Activated naive CD8-positive, alpha-beta T cell treated with anti-CD3 and anti-CD28 coated beads, Interleukin-2, amount 50 U/mL, for 24 hours (primary cell): ENCODE data around the gene ABCA3.

ENCODE experiments used
- ATAC-seq: fragments of 150-1000 bp; cut with Tn5 transposase; one replicate; pipeline ENCODE4 v1.10.0; 2021
- DNase-seq: peaks from one replicate; pipeline ENCODE4 v3.0.0; 2021
- H3K27ac Mint-ChIP-seq: one replicate; pipeline ENCODE4 v1.8.0; 2021; ENCODE audit warnings: mild to moderate bottlenecking, mixed read lengths
- H3K27me3 Mint-ChIP-seq: one replicate; pipeline ENCODE4 v1.8.0; 2021; ENCODE audit warnings: mixed read lengths
- H3K36me3 Mint-ChIP-seq: one replicate; pipeline ENCODE4 v1.8.0; 2021; ENCODE audit warnings: low read depth, mixed read lengths
- H3K4me1 Mint-ChIP-seq: one replicate; pipeline ENCODE4 v1.8.0; 2021; ENCODE audit warnings: mixed read lengths
- H3K4me3 Mint-ChIP-seq: one replicate; pipeline ENCODE4 v1.8.0; 2021; ENCODE audit warnings: mild to moderate bottlenecking, moderate library complexity, mixed read lengths
- H3K9me3 Mint-ChIP-seq: one replicate; pipeline ENCODE4 v1.8.0; 2021; ENCODE audit warnings: mixed read lengths

The ABCA3 gene

DNA sequence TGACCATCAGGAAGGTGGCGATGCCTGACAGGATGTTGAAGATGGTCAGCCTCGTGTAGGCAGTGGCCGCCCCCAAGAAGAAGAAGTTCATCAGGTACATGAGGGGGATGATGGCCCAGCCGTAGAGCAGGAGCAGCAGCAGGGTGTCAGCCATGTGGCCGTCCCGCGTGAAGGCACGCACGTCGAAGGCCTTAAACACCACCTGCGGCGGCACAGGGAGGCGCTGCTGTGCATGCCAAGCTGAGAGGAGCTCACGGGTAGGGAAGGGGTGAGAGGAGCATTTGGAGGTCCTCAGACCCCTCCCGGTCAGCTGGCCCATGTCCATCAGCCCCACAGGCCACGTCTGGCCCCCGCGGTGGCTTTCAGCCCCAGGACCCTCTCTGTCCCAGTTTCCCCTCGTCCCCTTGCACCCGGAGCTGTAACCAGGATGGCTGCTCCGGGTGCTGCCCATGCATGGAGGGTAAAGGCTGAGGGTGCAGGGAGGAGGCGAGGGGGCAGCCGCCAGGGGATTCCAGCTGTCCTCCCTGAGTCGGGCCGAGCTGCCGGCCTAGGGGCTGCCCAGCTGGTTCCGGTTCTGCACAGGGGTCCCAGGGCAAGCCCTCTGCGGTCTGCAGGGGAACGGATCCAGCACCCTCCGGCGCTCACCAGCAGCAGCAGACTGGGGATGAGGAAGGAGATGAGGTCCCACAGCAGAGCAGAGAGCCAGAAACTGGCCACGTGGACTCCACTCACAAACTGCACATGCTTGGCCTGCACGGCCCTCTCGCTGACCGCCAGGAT lies 55.5 kb downstream of the ABCA3 start:
- H3K4me1 Mint-ChIP-seq, result no peaks in the 10 kb centered on the region
- H3K4me3 Mint-ChIP-seq, result no peak overlapping the region
- H3K27me3 Mint-ChIP-seq, result no peaks in the 10 kb centered on the region
- H3K36me3 Mint-ChIP-seq, result no peaks in the 10 kb centered on the region
- H3K9me3 Mint-ChIP-seq, result no peaks in the 10 kb centered on the region
- H3K27ac Mint-ChIP-seq, result no peak overlapping the region
- DNase-seq, result no peak
- ATAC-seq, result no peak

DNA sequence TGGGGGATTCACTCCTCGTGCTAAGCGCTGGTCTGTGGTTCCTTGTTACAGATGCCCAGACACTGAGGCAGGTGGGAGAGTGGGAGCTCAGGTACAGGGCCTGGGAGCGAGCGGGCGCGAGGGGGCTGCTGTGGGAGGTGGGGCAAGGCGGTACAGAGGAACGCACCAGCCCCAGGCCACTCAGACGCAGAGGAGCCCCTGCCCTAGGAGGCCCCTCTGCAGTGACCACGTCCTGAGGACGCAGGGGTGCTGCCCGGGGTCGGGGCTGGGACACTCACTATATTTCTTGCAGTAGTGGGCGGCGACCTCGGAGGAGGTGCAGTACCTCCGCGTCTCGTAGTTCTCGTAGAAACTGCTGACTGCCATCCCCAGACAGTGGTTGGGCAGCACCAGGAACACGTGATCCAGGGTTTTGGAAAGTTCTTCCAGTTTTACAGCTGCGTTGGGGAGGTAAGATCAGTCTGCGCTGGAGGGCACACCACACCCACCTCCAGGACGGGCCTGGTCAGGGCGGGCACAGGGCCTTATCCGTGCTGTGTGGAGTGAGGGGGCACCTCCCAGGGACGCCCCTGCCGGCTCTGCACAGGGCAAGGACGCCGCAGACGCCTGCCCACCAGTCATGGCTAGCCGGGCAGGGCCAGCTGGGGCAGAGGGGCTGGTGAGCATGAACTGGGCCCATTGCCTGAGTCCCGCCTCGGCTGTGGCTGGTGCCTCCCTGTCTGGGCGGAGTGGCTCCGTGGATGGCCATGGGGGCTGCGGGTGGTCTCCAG lies 56.3 kb downstream of the ABCA3 start:
- no peak overlapping the region for H3K4me3 Mint-ChIP-seq
- H3K9me3 Mint-ChIP-seq, result no peaks in the 10 kb centered on the region
- H3K27me3 Mint-ChIP-seq, result no peaks in the 10 kb centered on the region
- ATAC-seq, result no peak
- no peak for DNase-seq
- H3K4me1 Mint-ChIP-seq, result no peaks in the 10 kb centered on the region
- no peaks in the 10 kb centered on the region for H3K36me3 Mint-ChIP-seq
- H3K27ac Mint-ChIP-seq, result no peak overlapping the region

DNA sequence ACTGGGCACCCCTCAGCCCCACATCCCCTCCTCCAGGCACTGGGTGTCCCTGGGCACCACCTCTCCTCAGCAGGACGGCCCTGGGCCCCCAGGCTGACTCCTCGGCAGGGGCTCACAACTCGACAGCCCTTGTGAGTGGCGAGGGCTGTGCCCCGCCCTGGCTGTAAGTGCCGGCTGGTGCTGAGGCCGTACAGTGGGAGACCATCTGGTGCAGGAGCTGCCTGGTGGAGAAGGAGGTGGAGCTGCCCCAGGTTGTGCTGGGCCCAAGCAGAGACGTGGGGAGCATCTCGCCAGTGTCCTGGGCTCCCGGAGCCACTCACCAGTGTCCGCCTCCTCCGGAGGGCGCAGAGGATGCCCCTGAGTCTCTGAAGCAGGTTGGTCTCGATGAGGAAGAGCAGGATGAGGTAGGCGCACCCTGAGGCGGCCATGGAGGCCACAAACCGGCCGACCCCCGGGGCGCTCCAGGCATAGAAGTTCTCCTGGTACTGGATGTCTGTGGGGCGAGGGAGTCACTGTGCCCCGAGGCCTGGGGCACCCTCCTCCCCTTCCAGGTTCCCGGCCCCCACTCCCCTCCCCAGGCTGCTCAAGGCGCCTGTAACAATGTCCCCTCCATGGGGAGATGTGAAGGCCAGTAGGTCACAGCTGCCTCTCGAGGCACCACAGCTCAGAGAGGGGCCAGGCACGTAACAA lies 57.5 kb downstream of the ABCA3 start:
- Mint-ChIP-seq H3K4me1 (no peaks in the 10 kb centered on the region), H3K27me3 (no peaks in the 10 kb centered on the region), H3K4me3 (no peak overlapping the region), H3K27ac (no peak overlapping the region), H3K36me3 (no peaks in the 10 kb centered on the region), H3K9me3 (no peaks in the 10 kb centered on the region)
- DNase-seq (no peak), ATAC-seq (no peak)

DNA sequence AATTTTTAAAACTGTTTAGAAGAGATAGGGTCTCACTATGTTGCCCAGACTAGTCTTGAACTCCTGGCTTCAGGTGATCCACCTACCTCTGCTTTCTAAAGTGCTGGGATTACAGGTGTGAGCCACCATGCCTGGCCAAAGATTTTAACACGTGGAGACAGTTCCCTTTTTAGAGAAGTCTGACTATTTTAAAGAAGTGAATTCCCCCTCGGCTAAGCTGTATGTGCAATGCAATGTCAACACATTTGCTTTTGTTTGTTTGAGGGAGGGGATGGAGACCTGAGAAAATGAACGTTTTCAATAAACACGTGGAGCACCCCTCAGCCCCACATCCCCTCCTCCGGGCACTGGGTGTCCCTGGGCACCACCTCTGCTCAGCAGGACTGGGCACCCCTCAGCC lies 58.3 kb downstream of the ABCA3 start:
- ATAC-seq (no peak), DNase-seq (no peak)
- Mint-ChIP-seq H3K27ac (no peak overlapping the region), H3K4me3 (no peak overlapping the region), H3K9me3 (no peaks in the 10 kb centered on the region), H3K4me1 (no peaks in the 10 kb centered on the region), H3K36me3 (no peaks in the 10 kb centered on the region), H3K27me3 (no peaks in the 10 kb centered on the region)

DNA sequence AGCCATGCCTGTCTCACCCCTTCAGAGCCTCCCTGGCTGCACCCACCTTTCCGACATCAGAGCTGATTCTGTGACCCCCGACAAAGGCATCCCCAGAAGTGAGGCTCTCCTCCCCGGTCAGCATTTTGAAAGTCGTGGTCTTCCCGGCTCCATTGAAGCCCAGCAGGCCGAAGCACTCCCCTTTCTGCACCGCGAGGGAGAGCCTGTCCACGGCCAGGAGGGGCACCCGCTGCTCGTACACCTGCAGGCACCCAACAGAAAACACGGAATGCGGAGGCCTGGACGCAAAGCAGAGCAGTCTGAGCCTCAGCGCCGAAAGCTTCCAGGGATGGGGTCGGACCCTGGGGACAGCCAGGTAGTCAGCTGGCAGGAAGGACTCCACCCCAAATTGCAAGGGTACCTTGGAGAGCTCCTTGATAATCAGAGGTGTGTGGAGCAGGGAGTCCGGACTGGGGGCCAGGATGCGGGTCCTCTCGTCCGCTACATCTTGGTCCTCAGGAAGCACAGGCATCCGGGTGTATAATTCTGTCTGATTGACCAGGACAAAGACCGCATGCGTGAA lies 59.5 kb downstream of the ABCA3 start:
- no peak for ATAC-seq

DNA sequence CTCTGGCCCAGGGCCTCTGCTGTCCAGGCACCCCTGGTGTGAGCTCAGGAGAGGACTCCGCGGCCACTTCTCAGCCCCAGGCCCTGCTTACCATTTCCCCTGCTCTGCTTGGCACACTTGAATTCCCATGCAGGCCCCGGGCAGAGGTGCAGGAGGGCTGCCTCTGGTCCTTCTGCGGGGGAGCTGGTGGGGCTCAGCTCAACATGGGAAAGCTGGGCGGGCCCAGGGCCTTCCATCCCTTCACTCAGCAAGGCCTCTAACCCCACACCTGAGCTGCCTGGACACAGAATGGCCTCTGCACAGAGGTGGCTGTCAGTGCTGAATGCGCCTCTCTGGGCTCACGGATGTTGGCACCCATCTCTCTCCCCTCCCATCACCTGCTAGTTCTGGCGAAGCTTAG lies 60.1 kb downstream of the ABCA3 start:
- H3K4me3 Mint-ChIP-seq, result no peak overlapping the region
- no peaks in the 10 kb centered on the region for H3K4me1 Mint-ChIP-seq
- no peak overlapping the region for H3K27ac Mint-ChIP-seq
- H3K36me3 Mint-ChIP-seq, result no peaks in the 10 kb centered on the region
- no peak for DNase-seq
- ATAC-seq, result no peak
- no peaks in the 10 kb centered on the region for H3K27me3 Mint-ChIP-seq
- no peaks in the 10 kb centered on the region for H3K9me3 Mint-ChIP-seq

More for the DNA sequence above, 59.5 kb downstream of the ABCA3 start:
- no peaks in the 10 kb centered on the region for H3K9me3 Mint-ChIP-seq
- no peak for DNase-seq
- no peak overlapping the region for H3K27ac Mint-ChIP-seq
- no peaks in the 10 kb centered on the region for H3K36me3 Mint-ChIP-seq
- H3K4me3 Mint-ChIP-seq, result no peak overlapping the region
- no peaks in the 10 kb centered on the region for H3K4me1 Mint-ChIP-seq
- no peaks in the 10 kb centered on the region for H3K27me3 Mint-ChIP-seq

DNA sequence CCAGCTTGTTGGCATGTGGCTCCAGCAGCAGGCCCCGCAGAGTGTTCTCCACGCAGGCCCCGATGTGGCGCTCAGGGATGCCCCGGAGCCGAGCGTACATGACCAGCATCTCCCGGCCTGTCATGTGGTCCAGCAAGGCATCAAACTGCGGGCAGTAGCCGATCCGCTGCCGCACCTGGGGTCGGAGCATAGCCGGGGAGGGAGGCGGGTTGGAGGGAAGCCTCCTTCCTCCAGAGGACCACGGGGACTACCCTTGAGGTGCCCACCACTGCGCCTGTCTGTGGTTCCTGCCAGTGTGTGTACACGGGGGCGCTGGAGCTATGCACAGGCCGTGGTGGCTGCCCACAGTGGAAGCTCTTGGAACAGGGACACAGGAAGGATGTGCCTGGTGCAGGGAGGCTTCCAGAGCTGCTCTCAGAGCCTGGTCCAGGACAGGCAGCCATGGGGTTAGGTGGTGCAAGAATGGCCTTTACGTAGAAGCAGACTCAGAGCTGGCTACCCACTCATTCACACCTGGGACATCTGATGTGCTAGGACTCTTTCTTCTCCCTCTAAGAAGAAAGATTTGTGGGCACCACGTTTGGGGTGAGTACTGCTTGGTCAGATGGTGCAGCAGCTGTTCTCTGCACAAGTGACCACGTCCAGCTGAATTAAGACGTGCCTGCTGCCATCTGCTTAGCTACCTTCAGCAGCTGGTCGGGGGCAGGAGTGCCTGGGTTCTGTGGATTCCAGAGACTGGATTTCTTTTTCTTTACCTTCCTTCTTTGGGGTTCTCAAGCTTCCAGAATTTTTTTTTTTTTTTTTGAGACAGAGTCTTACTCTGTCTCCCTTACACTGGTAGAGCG lies 61.4 kb downstream of the ABCA3 start:
- no peaks in the 10 kb centered on the region for H3K4me1 Mint-ChIP-seq
- no peak overlapping the region for H3K4me3 Mint-ChIP-seq
- no peaks in the 10 kb centered on the region for H3K36me3 Mint-ChIP-seq
- DNase-seq (no peak), ATAC-seq (no peak)
- no peak overlapping the region for H3K27ac Mint-ChIP-seq
- H3K27me3 Mint-ChIP-seq, result no peaks in the 10 kb centered on the region
- no peaks in the 10 kb centered on the region for H3K9me3 Mint-ChIP-seq

DNA sequence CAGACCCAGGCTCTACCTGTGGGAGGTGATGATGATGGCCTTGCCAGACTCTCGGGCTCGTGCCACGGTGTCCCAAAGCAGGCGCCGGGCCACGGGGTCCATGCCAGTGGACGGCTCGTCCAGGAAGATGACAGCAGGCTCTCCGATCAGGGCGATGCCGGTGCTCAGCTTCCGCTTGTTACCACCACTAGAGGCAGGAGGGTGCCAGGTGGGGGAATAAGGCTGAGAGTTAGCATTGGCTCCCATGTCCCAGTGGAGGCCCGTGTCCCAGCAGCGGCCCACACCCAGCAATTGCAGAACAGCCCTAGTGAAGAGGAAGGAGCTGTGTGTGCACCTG lies 62.3 kb downstream of the ABCA3 start:
- DNase-seq (no peak), ATAC-seq (no peak)
- H3K9me3 Mint-ChIP-seq, result no peaks in the 10 kb centered on the region
- H3K27me3 Mint-ChIP-seq, result no peaks in the 10 kb centered on the region
- no peaks in the 10 kb centered on the region for H3K4me1 Mint-ChIP-seq
- H3K4me3 Mint-ChIP-seq, result no peak overlapping the region
- no peaks in the 10 kb centered on the region for H3K36me3 Mint-ChIP-seq
- no peak overlapping the region for H3K27ac Mint-ChIP-seq

DNA sequence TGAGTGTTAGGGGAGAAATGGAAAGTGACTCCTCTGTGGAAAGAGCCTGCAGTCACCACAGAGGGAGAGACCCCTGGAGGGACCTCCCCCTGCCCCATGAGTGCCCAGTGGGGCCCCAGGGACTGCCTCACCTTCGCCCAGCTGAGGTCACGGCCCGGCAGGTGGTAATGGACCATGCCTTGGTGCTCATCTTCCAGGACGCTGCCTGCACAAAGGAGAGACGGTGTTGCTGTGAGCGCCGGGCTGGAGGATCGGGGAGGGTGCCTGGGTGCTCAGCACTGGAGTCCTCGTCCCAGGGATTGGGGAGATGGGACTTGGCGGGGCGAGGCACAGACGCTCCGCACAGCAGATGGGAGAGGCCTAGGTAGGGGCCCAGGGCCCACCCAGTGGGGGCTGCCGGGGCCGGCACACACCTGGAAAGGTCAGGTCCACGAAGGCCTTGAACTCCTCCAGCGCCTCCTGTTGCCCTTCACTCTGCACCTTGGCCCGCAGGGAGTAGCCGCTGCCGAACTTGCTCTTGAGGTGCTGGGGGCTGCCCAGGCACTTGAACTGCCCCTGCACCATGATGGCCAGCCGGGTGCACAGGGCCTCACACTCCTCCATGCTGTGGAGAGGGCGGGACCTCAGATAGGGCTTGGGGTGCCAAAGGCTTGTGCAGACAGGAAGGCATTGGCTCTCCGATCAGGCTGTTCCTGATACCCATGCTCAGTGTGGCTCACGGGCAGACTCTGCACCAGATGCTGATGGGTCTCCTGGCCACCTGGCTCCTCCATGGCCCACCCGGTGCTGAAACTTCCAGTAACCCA lies 62.9 kb downstream of the ABCA3 start:
- Mint-ChIP-seq H3K27ac (no peak overlapping the region), H3K4me1 (no peaks in the 10 kb centered on the region), H3K27me3 (no peaks in the 10 kb centered on the region), H3K36me3 (no peaks in the 10 kb centered on the region), H3K4me3 (no peak overlapping the region), H3K9me3 (no peaks in the 10 kb centered on the region)
- no peak for ATAC-seq
- no peak for DNase-seq

DNA sequence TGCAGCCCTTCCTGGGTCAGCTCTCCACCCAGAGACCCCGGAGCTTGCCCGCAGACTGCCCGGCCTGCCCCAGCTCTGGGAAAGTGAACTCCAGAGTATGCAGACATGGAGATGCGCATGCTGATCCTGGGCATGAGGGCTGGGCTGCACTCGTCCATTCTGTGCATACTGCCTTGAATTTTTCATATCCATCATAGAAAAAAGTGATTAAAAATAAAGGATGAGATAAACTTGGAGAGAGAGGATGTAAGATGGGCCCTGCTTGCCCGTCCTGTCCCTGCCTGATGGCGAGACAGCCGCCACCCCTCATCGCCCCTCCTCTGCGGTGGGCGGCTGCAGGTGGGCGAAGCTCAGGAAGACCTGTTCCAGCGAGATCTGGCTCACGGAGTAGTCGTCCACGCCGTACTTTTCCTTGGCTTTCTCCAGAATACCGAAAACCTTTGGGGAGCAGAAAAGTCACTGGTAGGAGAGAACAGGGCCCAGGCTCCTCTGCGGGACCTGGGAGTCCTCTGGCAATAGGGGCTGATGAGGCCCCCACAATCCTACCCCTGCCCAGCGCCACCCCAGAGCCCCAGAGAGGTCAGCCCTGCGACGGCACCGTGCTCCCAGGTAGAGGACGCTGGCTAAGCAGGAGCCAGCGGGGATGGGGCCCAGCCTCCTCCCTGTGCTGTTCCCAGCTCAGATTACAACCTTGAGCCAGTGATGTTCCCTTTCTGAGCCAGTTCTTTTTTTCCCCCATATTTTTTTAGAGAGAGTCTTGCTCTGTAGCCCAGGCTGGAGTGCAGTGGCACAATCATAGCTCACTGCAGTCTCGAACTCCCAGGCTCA lies 63.9 kb downstream of the ABCA3 start:
- no peak for DNase-seq
- Mint-ChIP-seq H3K27me3 (no peaks in the 10 kb centered on the region), H3K36me3 (no peaks in the 10 kb centered on the region), H3K4me3 (no peak overlapping the region), H3K9me3 (no peaks in the 10 kb centered on the region), H3K4me1 (no peaks in the 10 kb centered on the region), H3K27ac (no peak overlapping the region)
- ATAC-seq, result no peak

DNA sequence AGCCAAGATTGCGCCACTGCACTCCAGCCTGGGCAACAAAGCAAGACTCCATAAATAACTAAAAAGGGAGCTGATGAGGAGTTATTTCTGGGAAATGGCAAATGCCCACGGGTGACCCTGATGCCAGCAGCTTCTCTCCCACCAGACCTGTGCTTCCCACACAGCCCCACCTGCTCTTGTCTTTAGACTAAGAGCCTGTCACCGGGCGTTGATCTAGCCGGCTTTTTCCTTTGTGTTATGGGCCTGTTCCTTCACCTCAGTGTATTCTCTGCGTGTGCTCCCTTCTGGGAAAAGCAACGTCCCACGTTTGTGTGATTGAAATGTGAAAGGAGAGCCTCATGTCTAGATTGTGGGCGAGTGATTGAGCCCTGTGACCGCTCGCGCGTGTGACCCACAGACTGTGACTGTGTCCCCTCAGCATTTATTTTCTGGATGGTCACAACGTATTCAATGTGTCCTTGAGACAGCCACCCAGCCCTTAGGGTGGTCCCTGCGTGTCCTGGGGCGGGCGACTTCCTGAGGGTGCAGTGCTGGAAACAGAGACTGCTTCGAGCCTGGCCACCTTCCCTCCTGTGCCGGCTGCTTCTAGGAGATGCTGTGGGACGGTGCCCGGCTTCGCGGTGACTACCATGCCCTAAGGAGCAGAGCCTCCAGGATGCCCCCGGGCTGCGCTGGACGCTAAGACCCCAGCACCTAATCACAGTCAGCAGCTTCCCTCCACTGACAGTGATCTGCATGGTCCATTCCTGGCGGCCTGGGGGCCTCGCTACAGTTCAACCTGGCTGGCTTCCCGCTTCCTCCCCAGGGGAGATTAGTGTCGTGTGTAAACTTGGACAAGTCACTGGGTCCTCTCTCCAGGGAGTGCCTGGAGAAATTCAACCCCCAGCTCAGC lies 64.8 kb downstream of the ABCA3 start:
- no peaks in the 10 kb centered on the region for H3K4me1 Mint-ChIP-seq
- no peak overlapping the region for H3K4me3 Mint-ChIP-seq
- no peak for ATAC-seq
- no peaks in the 10 kb centered on the region for H3K36me3 Mint-ChIP-seq
- no peak overlapping the region for H3K27ac Mint-ChIP-seq
- H3K9me3 Mint-ChIP-seq, result no peaks in the 10 kb centered on the region
- DNase-seq, result no peak
- no peaks in the 10 kb centered on the region for H3K27me3 Mint-ChIP-seq

DNA sequence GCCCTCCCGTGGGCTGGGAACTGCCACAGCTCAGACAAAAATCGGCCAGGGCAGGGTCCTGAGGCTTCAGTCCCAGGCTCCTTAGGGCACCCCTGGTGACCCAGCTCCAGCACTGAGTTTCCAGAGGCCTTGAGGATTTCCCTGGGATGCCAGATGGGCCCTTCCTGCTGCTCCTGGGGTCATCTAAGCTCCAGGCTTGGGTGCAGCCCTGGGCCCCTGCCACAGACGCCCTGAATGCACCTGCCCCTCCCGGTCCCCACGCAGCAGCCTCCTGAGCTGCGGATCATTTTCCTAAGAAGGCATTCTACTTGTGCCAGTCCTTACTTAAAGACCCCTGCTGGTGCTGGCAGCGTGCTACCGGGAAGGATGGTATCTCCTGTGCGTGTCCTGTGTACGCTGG lies 66.6 kb downstream of the ABCA3 start:
- Mint-ChIP-seq H3K9me3 (no peaks in the 10 kb centered on the region), H3K27ac (no peak overlapping the region), H3K4me1 (peaks cover 10% of the 10 kb centered on the region), H3K36me3 (no peaks in the 10 kb centered on the region), H3K4me3 (no peak overlapping the region), H3K27me3 (no peaks in the 10 kb centered on the region)
- no peak for DNase-seq
- no peak for ATAC-seq
